GM12872 (cell line): ENCODE data around the gene C11orf21.

Experiments
- TF ChIP-seq, protein P1 (sequence below): IDR thresholded peaks from 3 replicates; pipeline ENCODE4 v1.5.1; 2011; ENCODE audit warnings: low read depth, mild to moderate bottlenecking, low read length, moderate library complexity; ENCODE audit not compliant: insufficient read depth

Gene C11orf21

DNA sequence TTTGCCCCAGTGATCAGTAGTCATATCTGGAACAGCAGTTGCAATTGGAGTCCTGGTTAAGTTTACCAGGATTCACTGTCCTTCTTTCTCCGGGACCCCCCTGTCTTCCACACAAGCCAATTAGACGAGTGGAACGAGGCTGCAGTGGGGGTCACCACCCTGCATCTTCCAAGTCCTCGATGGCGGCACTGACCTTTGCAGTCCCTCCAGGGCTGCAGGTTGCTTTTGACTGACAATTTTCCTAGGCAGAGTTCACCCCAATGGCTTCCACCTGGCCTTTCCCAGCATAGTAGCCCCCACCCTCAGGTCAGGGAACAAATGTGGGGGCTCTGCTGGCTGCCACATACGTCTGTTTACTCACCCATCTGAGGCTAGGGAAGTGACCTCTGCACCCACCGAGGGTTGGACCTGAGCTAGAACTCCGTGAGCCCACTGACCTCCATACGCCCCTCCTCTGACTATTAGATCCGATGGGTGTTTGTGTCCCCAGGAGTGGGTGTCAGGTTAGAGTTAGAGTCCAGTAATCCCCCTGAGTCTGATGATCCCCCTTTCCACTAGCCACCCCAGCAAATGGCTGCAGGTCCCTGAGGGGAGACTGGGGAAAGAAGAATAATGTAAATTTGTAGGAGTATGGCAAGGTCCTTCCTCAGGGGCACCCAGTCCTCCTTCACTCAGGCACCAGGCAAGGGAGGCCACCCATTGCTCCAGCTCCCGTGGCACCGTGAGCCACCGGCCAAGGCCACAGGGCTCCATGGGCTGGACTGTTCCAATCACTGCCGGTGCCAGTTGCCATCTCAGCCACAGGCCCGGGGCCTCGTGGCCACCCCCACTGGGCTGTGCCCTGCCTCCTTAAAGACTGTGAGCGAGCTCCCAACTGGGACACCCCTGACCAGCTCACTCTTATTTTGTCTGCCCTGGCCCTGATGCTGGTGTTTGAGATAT is 5.5 kb downstream of the C11orf21 start:
- TF ChIP-seq, protein P1, sequence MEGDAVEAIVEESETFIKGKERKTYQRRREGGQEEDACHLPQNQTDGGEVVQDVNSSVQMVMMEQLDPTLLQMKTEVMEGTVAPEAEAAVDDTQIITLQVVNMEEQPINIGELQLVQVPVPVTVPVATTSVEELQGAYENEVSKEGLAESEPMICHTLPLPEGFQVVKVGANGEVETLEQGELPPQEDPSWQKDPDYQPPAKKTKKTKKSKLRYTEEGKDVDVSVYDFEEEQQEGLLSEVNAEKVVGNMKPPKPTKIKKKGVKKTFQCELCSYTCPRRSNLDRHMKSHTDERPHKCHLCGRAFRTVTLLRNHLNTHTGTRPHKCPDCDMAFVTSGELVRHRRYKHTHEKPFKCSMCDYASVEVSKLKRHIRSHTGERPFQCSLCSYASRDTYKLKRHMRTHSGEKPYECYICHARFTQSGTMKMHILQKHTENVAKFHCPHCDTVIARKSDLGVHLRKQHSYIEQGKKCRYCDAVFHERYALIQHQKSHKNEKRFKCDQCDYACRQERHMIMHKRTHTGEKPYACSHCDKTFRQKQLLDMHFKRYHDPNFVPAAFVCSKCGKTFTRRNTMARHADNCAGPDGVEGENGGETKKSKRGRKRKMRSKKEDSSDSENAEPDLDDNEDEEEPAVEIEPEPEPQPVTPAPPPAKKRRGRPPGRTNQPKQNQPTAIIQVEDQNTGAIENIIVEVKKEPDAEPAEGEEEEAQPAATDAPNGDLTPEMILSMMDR, result no peak

DNA sequence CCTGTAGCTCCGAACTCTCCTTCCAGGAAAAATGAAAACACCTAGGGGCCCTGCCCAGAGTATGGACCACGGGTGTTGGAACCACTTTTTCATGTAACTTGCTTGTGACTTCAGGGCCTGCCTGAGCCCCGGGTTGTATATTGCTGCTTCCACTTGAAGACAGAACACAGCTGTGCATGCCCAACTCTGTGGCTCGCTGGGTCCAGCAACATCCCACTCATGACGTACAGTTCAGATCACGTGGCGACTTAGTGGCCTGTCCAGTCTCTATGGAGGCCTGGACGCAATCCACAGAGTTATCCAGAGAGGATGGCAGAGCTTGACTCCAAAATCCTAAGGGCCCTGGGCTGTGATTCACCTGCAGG is 6.8 kb downstream of the C11orf21 start:
- TF ChIP-seq, protein P1, result no peak

DNA sequence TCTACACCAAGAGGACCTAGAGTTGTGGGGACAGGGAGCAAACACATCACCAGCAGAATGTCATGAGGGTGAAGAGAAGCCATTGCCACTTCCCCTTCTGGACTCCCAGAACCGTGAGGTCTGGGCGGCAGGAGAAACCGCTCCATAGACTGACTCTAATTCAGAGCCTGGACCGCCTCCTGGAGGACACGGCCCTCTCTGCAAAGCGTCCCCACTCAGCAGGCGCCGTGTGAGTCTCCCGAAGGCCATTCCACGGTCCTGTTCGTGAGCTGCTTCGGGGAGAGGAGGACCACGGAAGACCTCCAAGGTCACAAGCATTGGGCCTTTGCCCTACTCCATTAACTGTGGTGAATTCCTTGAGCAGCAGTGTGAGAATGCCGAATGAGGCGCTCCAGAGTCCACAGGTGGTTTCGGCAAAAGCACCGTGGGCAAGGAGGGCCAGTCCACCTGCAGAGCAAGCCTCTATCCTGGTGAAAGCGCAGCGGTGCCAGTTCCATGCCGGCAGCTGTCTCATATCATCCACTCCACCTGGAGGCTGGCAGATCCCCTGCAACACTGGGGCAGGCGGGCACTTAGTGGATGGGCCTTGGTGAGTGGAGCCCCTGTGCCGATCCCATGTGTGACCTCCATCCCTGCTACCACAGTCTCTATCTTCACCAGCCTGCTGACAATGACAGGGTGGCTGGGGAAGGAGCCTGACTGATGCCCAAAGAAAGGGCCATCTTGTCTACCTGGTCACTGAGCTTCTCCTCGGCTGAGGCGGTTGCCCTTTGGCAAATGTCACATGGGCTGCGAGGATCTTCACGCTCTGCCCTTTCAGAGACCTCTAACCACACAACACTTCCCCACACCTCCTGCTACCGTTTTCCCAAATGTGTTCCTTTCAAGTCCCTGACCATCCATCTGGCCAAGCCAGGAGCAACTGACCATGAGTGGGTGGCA is 7.5 kb downstream of the C11orf21 start:
- TF ChIP-seq, protein P1, result no peak

DNA sequence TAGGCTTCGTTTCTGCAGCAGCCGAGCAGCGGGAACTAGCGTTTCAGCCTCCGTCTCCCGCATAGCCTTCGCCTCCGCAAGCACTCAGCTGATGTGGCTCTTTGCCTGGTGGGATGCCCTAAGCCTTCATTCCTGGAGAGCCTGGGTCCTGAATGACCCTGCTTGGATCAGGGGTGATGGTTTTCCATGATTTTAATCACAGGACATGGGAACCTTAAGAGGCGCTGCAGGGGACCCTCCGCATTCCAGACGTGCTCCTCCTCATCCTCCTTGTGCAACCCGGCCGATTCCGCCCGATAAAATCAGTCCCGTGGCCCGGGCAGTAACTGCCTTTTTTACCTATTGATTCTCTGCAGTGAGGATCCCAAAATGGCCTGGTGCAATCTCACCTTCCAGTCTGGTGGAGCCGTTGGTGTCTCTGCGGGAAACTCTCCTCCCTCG is 8.2 kb downstream of the C11orf21 start:
- TF ChIP-seq, protein P1, result no peak

DNA sequence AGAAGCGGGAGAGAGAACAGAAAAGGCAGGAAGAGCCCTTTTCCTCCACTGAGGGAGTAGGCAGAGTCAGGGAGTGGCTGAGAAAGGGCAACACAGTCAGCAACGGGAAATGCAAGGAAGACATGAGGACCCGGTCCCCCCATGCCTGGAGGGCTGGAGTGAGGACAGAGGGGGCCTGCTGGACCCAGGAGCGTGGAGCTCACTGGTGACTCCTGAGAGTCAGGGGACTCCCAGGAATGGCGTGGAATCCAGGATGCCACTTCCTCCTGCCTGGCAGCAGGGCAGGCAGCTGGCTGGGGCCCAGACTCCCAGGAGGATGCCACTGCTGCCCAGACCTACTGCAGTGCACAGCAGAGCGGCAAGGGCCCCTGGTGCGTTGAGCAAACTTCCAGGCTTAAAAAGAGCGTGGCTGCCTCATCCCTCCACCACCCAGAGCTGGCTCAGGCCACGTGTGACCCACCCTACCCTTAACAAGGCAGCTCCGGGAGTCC is 11.3 kb downstream of the C11orf21 start:
- TF ChIP-seq, protein P1, result no peak

DNA sequence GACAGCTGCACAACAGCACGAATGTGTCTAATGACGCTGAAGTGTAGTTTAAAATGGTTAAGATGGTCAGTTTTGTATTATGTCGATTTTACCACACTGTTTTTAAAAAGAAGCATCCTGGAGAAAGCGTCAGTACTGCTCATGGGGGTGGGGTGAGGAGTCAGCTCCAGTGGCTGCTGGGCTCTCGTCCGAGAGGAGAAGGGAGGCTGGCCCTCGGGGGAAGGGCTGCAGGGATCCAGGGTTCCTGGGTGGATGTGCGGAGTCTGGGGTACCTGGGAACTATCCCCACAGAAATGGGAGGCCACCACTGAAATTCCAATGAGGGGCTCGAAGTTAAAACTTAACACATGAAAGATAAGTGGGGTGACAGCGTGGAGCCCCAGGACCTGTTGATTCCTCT is 11.9 kb downstream of the C11orf21 start:
- TF ChIP-seq, protein P1, result no peak

DNA sequence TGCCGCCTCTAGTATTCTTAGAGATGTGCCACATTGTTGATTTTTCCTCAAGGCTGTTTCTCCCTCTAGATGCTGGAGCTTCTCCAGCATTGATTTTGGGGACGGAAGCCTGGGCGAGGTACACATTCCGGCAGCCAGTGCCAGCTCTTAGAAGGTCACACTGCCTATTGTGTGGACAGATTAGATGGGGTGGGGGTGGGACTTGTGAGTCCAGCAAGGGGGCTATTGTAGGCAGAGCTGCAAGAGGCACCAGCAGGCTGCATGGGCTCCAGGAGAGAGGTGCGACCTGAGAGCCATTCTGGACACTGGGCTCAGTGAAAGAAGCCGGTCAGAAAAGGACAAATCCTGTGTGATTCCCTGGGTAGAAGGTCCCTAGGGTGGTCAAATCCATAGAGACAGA is 12.4 kb downstream of the C11orf21 start:
- TF ChIP-seq, protein P1, result no peak
